A673 (cell line): Measurements from ENCODE around the gene REG1B.

Experiments
- CTCF ChIP-seq: fragments of 300-800, 200-600 bp; sonication (generic); conservative IDR thresholded peaks from 2 replicates; pipeline ENCODE4 v1.5.1; 2017; ENCODE audit warnings: low read depth, mild to moderate bottlenecking, antibody characterized with exemption, low read length, moderate library complexity, mixed read lengths
- EZH2 ChIP-seq: fragments of 200-600 bp; sonication (generic); IDR thresholded peaks from 2 replicates; pipeline ENCODE4 v1.6.1; 2017; ENCODE audit warnings: borderline replicate concordance, low read depth, mild to moderate bottlenecking, mixed read lengths, antibody characterized with exemption, low read length; ENCODE audit not compliant: poor library complexity, severe bottlenecking

DNA sequence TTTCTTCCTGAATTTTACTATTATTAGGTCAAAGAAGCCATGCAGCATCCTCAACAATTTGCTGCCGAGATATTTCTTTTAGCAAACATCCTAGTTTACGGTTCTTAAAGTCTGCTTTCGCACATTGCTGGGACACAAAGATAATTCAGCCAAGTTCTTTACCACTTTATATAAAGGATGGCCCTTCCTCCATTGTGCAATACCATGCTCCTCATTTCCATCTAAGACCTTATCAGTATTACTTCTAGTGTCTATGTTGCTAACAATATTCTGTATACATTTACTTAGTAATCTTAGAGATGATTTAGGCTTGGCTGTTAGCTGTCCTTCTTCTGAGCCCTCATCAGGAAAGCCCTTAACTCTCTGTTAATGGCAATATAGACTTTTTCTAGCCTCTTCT is 24.5 kb upstream of the REG1B start:
- TF ChIP-seq EZH2 (no peak), CTCF (no peak)
